Right lobe of liver (tissue), 6 donors: ENCODE measurements around the gene OLFM2. TPM values are rescaled to one million over a fixed set of nuclear protein-coding genes. Genes with fewer than 3 reads are reported as not detected.

Source experiments
- ATAC-seq, 4 donors: fragments of 200-7000 bp; cut with Tn5 transposase; one replicate each; pipeline ENCODE4 v1.9.1; 2020; ENCODE audit warnings: mild to moderate bottlenecking in 4 of 4, moderate library complexity in 4 of 4
- DNase-seq, 3 donors: peaks; one replicate each; pipeline ENCODE4 v3.0.0-alpha.2; 2020
- H3K27ac ChIP-seq, 3 donors: fragments of 200-600 bp; one replicate each; pipeline ENCODE4 v1.8.0; 2022
- H3K27me3 ChIP-seq, 2 donors: fragments of 200-600 bp; one replicate each; pipeline ENCODE4 v1.8.0; 2022
- H3K36me3 ChIP-seq, 4 donors: fragments of 200-600 bp; sonication (generic) in 1 of 4; one replicate each; pipeline versions ENCODE4 v1.5.1 to v1.8.0; 2017 to 2022; ENCODE audit warnings: control low read depth in 1 of 4
- H3K4me1 ChIP-seq, 4 donors: fragments of 200-600 bp; sonication (generic) in 1 of 4; one replicate each; pipeline versions ENCODE4 v1.5.1 to v1.8.0; 2017 to 2022; ENCODE audit warnings: control low read depth in 1 of 4
- H3K4me3 ChIP-seq, 3 donors: fragments of 200-600 bp; one replicate each; pipeline ENCODE4 v1.8.0; 2022
- H3K9me3 ChIP-seq, 4 donors: fragments of 200-600 bp; sonication (generic) in 1 of 4; one replicate each; pipeline versions ENCODE4 v1.5.1 to v1.8.0; 2017 to 2022; ENCODE audit warnings: control low read depth in 1 of 4
- POLR2A ChIP-seq: fragments of 450-650 bp; IDR thresholded peaks from one replicate; pipeline ENCODE4 v1.6.1; 2017; ENCODE audit warnings: antibody characterized with exemption, mild to moderate bottlenecking
- WGBS: methylation state at CpG from one replicate; pipeline ENCODE4 v1.1.6; 2018; ENCODE audit warnings: low coverage, low lambda C conversion rate; ENCODE audit not compliant: insufficient coverage; ENCODE audit errors: missing lambda C conversion rate; 5-methylcytosine and 5-hydroxymethylcytosine counted together
- intact Hi-C, 2 donors: fragments of 100-400 bp; cut with DNase I; formaldehyde crosslinking; loops; one replicate each; pipeline versions ENCODE4 v1.11.2 to v1.14.1; 2022
- total RNA-seq, 6 experiments: library from RNA; depleted of rRNA in 2 of 6; stranded (reverse); fragments of >200 nt in 2 of 6; fragmentation: NEBNext Ultra II Directional in 3 of 6; extraction: Animal tissue kit (Norgen Biotek cat#: 25700) in 3 of 6; gene quantifications; one replicate each; pipeline versions ENCODE4 v1.1.0 to v1.2.4, GENCODE V29; 2016 to 2023
- TF ChIP-seq, protein P1 (sequence below), 4 donors: fragments of 200-600 bp in 3 of 4; fragments of 450-650 bp in 1 of 4; IDR thresholded peaks; one replicate each; pipeline versions ENCODE4 v1.5.1 to v1.8.0; 2016 to 2022; ENCODE audit warnings: antibody characterized with exemption in 4 of 4, mild to moderate bottlenecking in 2 of 4
- donor health status: DM: no; HTN: yes; CAD: no.
- donor health status: DM: no; HTN: no; CAD: no.
- donor health status: DM: no; HTN: no; CAD: no.
- donor health status: DM: no; HTN: yes; CAD: no.
- donor health status: DM: no; HTN: yes; CAD: no.

OLFM2 gene
- total RNA-seq, 6 experiments from 2014 or later: 3.8 to 72.5 (median 31.8) TPM

DNA sequence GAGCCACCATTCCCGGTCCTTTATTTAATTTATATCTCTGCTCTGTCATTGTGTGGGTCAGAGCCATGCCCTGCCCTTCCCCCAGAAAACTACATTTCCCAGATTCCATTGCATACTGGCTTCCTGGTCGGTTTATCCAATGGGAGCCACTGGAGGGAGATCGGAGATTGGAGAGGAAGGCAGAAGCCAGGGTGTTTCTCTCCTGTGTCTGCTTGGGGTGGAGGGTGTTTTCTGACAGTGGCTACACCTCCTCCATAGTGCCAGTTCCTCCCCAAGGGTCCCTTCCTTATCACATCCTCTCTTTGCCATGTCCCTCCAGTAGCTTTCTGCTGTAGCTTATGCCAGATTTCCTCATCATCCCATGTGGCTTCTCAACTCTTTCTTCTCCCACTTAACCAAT lies 19.0 kb downstream of the OLFM2 start:
- Histone ChIP-seq H3K4me1 (peaks cover 0 to 11% (median 0%) of the 10 kb centered on the region in 4 donors), H3K27me3 (no peaks in the 10 kb centered on the region), H3K36me3 (no peaks in the 10 kb centered on the region), H3K9me3 (no peaks in the 10 kb centered on the region), H3K4me3 (no peak overlapping the region), H3K27ac (no peak overlapping the region)
- TF ChIP-seq, protein P1, sequence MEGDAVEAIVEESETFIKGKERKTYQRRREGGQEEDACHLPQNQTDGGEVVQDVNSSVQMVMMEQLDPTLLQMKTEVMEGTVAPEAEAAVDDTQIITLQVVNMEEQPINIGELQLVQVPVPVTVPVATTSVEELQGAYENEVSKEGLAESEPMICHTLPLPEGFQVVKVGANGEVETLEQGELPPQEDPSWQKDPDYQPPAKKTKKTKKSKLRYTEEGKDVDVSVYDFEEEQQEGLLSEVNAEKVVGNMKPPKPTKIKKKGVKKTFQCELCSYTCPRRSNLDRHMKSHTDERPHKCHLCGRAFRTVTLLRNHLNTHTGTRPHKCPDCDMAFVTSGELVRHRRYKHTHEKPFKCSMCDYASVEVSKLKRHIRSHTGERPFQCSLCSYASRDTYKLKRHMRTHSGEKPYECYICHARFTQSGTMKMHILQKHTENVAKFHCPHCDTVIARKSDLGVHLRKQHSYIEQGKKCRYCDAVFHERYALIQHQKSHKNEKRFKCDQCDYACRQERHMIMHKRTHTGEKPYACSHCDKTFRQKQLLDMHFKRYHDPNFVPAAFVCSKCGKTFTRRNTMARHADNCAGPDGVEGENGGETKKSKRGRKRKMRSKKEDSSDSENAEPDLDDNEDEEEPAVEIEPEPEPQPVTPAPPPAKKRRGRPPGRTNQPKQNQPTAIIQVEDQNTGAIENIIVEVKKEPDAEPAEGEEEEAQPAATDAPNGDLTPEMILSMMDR (IDR thresholded peaks at IDR 0.05): no peak
- no peak for TF ChIP-seq POLR2A
- ATAC-seq (peak; percentile 73 to 78 (median 76)), DNase-seq (peak in 1 of 3 donors; percentile 50)
- 11% methylated on average over 3 of the region's 3 CpGs for WGBS
- intact Hi-C loops: no loop called here

GRCh38 chr19:9916719-9917118 lies 19.6 kb downstream of the OLFM2 start:
- H3K27me3 ChIP-seq: no peaks in the 10 kb centered on the region
- DNase-seq: no peak
- 45% methylated on average over 6 of the region's 6 CpGs for WGBS

GRCh38 chr19:9914315-9915207 lies 21.8 kb downstream of the OLFM2 start:
- DNase-seq (peak; percentile 60 to 77 (median 65)), ATAC-seq (peak; percentile 78 to 86 (median 81))
- H3K4me1 ChIP-seq: peaks cover 0 to 11% (median 0%) of the 10 kb centered on the region in 4 donors
- no peaks in the 10 kb centered on the region for H3K27me3 ChIP-seq
- TF ChIP-seq, protein P1 (IDR thresholded peaks at IDR 0.05): peak; percentile 47 to 57 (median 52)
- TF ChIP-seq POLR2A: no peak
- no peaks in the 10 kb centered on the region for H3K36me3 ChIP-seq
- H3K9me3 ChIP-seq: no peaks in the 10 kb centered on the region
- H3K4me3 ChIP-seq: peak overlapping the region; percentile 38 to 51 (median 50)
- intact Hi-C loops: no loop called here
- 1% methylated on average over 33 of the region's 65 CpGs for WGBS
- no peak overlapping the region for H3K27ac ChIP-seq

More at GRCh38 chr19:9916719-9917118, 19.6 kb downstream of the OLFM2 start:
- Histone ChIP-seq H3K36me3 (no peaks in the 10 kb centered on the region), H3K9me3 (no peaks in the 10 kb centered on the region), H3K27ac (no peak overlapping the region), H3K4me3 (no peak overlapping the region), H3K4me1 (peaks cover 0 to 11% (median 0%) of the 10 kb centered on the region in 4 donors)
- no peak for ATAC-seq
- TF ChIP-seq, protein P1 (IDR thresholded peaks at IDR 0.05): no peak
- TF ChIP-seq POLR2A: no peak
- intact Hi-C loops: no loop called here

DNA sequence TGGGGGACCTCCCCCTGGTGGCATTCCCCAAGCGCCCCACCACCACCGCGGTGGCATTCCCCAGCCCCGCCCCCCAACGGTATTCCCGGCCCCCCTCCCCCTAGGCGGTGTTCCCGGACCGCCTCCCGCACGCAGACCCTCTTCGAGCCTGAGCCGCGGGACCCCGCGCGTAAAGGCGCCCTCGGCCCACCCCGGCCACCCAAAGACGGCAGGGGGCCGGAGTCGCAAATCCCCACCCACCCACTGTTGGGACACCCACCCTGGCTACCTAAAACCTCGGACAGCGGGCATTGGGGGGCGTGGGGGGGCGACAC lies 22.4 kb downstream of the OLFM2 start:
- peak overlapping the region; percentile 38 to 51 (median 50) for H3K4me3 ChIP-seq
- no peaks in the 10 kb centered on the region for H3K9me3 ChIP-seq
- DNase-seq: peak in 1 of 3 donors; percentile 21
- no peak overlapping the region for H3K27ac ChIP-seq
- TF ChIP-seq, protein P1 (IDR thresholded peaks at IDR 0.05): no peak
- no peak for TF ChIP-seq POLR2A
- H3K36me3 ChIP-seq: no peaks in the 10 kb centered on the region
- peak in 1 of 4 donors; percentile 2 for ATAC-seq
- peaks cover 0 to 11% (median 0%) of the 10 kb centered on the region in 4 donors for H3K4me1 ChIP-seq
- no peaks in the 10 kb centered on the region for H3K27me3 ChIP-seq
- intact Hi-C loops: no loop called here
- WGBS: no CpG with 5 or more reads among the region's 27 CpGs
